CD14-positive monocyte (primary cell): ENCODE data around the gene MECP2. TPM values are rescaled to one million over a fixed set of nuclear protein-coding genes. Genes with fewer than 3 reads are reported as not detected.

ENCODE experiments used
- DNase-seq, 3 donors: peaks; one replicate each; pipeline ENCODE4 v3.0.0-alpha.2; 2011 to 2022
- H2AFZ ChIP-seq: 2 replicates; pipeline ENCODE4 v1.6.0; 2012; ENCODE audit warnings: mild to moderate bottlenecking, low read depth, low read length, inconsistent platforms; ENCODE audit not compliant: insufficient read depth, poor library complexity, severe bottlenecking
- H3K27ac ChIP-seq, 2 donors: 1 replicate in 1 of 2; 2 replicates in 1 of 2; pipeline ENCODE4 v1.5.1; 2012 to 2013; ENCODE audit warnings: low read length in 2 of 2, control low read depth in 1 of 2, inconsistent platforms in 1 of 2, low read depth in 1 of 2, mild to moderate bottlenecking in 1 of 2
- H3K27me3 ChIP-seq, 2 donors: one replicate each; pipeline versions ENCODE4 v1.6.0 to v1.6.1; 2011 to 2013; ENCODE audit warnings: low read length in 2 of 2; ENCODE audit not compliant: control insufficient read depth in 2 of 2, insufficient read depth in 2 of 2
- H3K36me3 ChIP-seq, 2 donors: replicated peaks in 1 of 2; 1 replicate in 1 of 2; 2 replicates in 1 of 2; pipeline versions ENCODE4 v1.5.1 to v1.6.1; 2012 to 2013; ENCODE audit warnings: low read length in 2 of 2, control low read depth in 1 of 2, inconsistent platforms in 1 of 2, mild to moderate bottlenecking in 1 of 2; ENCODE audit not compliant: insufficient read depth in 2 of 2, control insufficient read depth in 1 of 2
- H3K4me1 ChIP-seq, 2 donors: 1 replicate in 1 of 2; 2 replicates in 1 of 2; pipeline versions ENCODE4 v1.5.1 to v1.6.1; 2012 to 2013; ENCODE audit warnings: low read length in 2 of 2, control low read depth in 1 of 2, inconsistent platforms in 1 of 2, mild to moderate bottlenecking in 1 of 2, moderate library complexity in 1 of 2; ENCODE audit not compliant: insufficient read depth in 2 of 2, control insufficient read depth in 1 of 2
- H3K4me2 ChIP-seq: replicated peaks from 2 replicates; pipeline ENCODE3; 2012; ENCODE audit warnings: low read length, moderate library complexity, mild to moderate bottlenecking; ENCODE audit not compliant: poor library complexity, severe bottlenecking; ENCODE audit errors: extremely low read depth
- H3K4me3 ChIP-seq, 3 experiments: fragments of 200-600 bp in 1 of 3; sonication (generic) in 1 of 3; replicated peaks in 1 of 3; 1 replicate in 2 of 3; 2 replicates in 1 of 3; pipeline ENCODE4 v1.5.1; 2011 to 2013; ENCODE audit warnings: low read length in 3 of 3, mild to moderate bottlenecking in 3 of 3, control low read depth in 2 of 3, low read depth in 2 of 3, inconsistent platforms in 1 of 3, moderate library complexity in 1 of 3
- H3K79me2 ChIP-seq: 2 replicates; pipeline ENCODE4 v1.6.0; 2012; ENCODE audit warnings: mild to moderate bottlenecking, control low read depth, inconsistent platforms, low read length, moderate library complexity; ENCODE audit not compliant: insufficient read depth
- H3K9ac ChIP-seq: 2 replicates; pipeline ENCODE4 v1.6.0; 2017; ENCODE audit warnings: low read length, mild to moderate bottlenecking; ENCODE audit not compliant: insufficient read depth, poor library complexity, severe bottlenecking
- H3K9me3 ChIP-seq, 2 donors: replicated peaks in 1 of 2; 1 replicate in 1 of 2; 2 replicates in 1 of 2; pipeline versions ENCODE4 v1.5.1 to v1.6.1; 2012 to 2013; ENCODE audit warnings: low read length in 2 of 2, control low read depth in 1 of 2; ENCODE audit not compliant: control insufficient read depth in 1 of 2, insufficient read depth in 1 of 2
- H4K20me1 ChIP-seq: 2 replicates; pipeline ENCODE4 v1.6.0; 2012; ENCODE audit warnings: mild to moderate bottlenecking, low read length, control low read depth, moderate library complexity; ENCODE audit not compliant: insufficient read depth
- H3K27ac Mint-ChIP-seq, 7 donors: one replicate each; pipeline ENCODE4 v1.8.0; 2020; ENCODE audit warnings: mild to moderate bottlenecking in 7 of 7, mixed read lengths in 7 of 7, moderate library complexity in 6 of 7, inconsistent platforms in 2 of 7
- H3K27me3 Mint-ChIP-seq, 3 donors: one replicate each; pipeline ENCODE4 v1.8.0; 2021 to 2022; ENCODE audit warnings: low read depth in 3 of 3, mild to moderate bottlenecking in 3 of 3, mixed read lengths in 3 of 3, moderate library complexity in 3 of 3, inconsistent platforms in 1 of 3
- H3K36me3 Mint-ChIP-seq, 2 donors: one replicate each; pipeline ENCODE4 v1.8.0; 2020; ENCODE audit warnings: mixed read lengths in 2 of 2, inconsistent platforms in 1 of 2, mild to moderate bottlenecking in 1 of 2
- H3K4me1 Mint-ChIP-seq: one replicate; pipeline ENCODE4 v1.8.0; 2020; ENCODE audit warnings: mild to moderate bottlenecking, mixed read lengths
- H3K4me3 Mint-ChIP-seq, 2 donors: one replicate each; pipeline ENCODE4 v1.8.0; 2020; ENCODE audit warnings: mild to moderate bottlenecking in 2 of 2, mixed read lengths in 2 of 2, moderate library complexity in 1 of 2
- H3K9me3 Mint-ChIP-seq, 7 donors: one replicate each; pipeline ENCODE4 v1.8.0; 2020 to 2022; ENCODE audit warnings: mixed read lengths in 7 of 7, mild to moderate bottlenecking in 6 of 7, moderate library complexity in 6 of 7, inconsistent platforms in 2 of 7
- CTCF ChIP-seq: fragments of 200-600 bp; IDR thresholded peaks from one replicate; pipeline ENCODE4 v1.8.0; 2022; ENCODE audit warnings: antibody characterized with exemption, mild to moderate bottlenecking
- WGBS: methylation state at CpG from one replicate; pipeline ENCODE4 v1.1.5; 2013; ENCODE audit warnings: missing lambda C conversion rate; ENCODE audit not compliant: insufficient coverage; 5-methylcytosine and 5-hydroxymethylcytosine counted together
- intact Hi-C, 2 donors: fragments of 100-400 bp; cut with micrococcal nuclease; formaldehyde crosslinking; loops; one replicate each; pipeline versions ENCODE4 v1.15.0 to v1.15.1; 2023
- polyA plus RNA-seq, 3 donors: library from polyadenylated mRNA; depleted of rRNA in 1 of 3; unstranded in 2 of 3; stranded (reverse) in 1 of 3; fragments of 300-500 nt in 2 of 3; fragments of >200 nt in 1 of 3; fragmentation: Illumina TruSeq in 2 of 3; gene quantifications; 1 replicate in 2 of 3; 2 replicates in 1 of 3; pipeline ENCODE4 v1.2.3, GENCODE V29; 2012 to 2021

The MECP2 gene
- polyA plus RNA-seq, 3 donors, result 5.2 to 21.2 (median 9.6) TPM

- peaks cover 0 to 45% (median 0%) of the 10 kb centered on the region in 3 donors for H3K27me3 Mint-ChIP-seq
Observed at GRCh38 chrX:154004315-154004714, 93.2 kb downstream of the MECP2 start.

GRCh38 chrX:154002215-154002719, 95.2 kb downstream of the MECP2 start:
- peaks cover 0 to 9% (median 0%) of the 10 kb centered on the region in 7 donors for H3K9me3 Mint-ChIP-seq
- peaks cover 0 to 5% of the 10 kb centered on the region in 2 donors for H3K9me3 ChIP-seq
- no peak for TF ChIP-seq CTCF
- H3K4me2 ChIP-seq, result peak overlapping the region; percentile 72
- intact Hi-C loops, result no loop called here
- peak overlapping the region; percentile 53 for H3K9ac ChIP-seq
- peak overlapping the region; percentile 37 for H2AFZ ChIP-seq
- peaks cover 10 to 12% of the 10 kb centered on the region in 2 donors for H3K36me3 Mint-ChIP-seq
- peak overlapping the region; percentile 93 to 97 (median 95) for H3K27ac Mint-ChIP-seq
- H3K27me3 Mint-ChIP-seq, result peaks cover 0 to 53% (median 0%) of the 10 kb centered on the region in 3 donors
- peaks cover 43 to 47% of the 10 kb centered on the region in 2 donors for H3K4me1 ChIP-seq
- WGBS, result 0% methylated on average over 8 of the region's 17 CpGs
- H4K20me1 ChIP-seq, result no peaks in the 10 kb centered on the region
- peak; percentile 75 to 88 (median 81) for DNase-seq
- peaks cover 40% of the 10 kb centered on the region for H3K4me1 Mint-ChIP-seq
- H3K79me2 ChIP-seq, result no peaks in the 10 kb centered on the region
- H3K36me3 ChIP-seq, result peaks cover 0 to 7% of the 10 kb centered on the region in 2 donors
- H3K4me3 Mint-ChIP-seq, result peak overlapping the region; percentile 66 to 88
- H3K27ac ChIP-seq, result peak overlapping the region; percentile 83 to 91
- H3K27me3 ChIP-seq, result peaks cover 0 to 3% of the 10 kb centered on the region in 2 donors
- peak overlapping the region in 2 of 3 experiments; percentile 26 to 66 for H3K4me3 ChIP-seq

More at GRCh38 chrX:154004315-154004714, 93.2 kb downstream of the MECP2 start:
- H3K4me1 ChIP-seq, result peaks cover 60 to 66% of the 10 kb centered on the region in 2 donors
- H3K79me2 ChIP-seq, result no peaks in the 10 kb centered on the region
- no peak overlapping the region for H3K27ac ChIP-seq
- no peak overlapping the region for H2AFZ ChIP-seq
- H3K27me3 ChIP-seq, result peaks cover 0 to 2% of the 10 kb centered on the region in 2 donors
- Mint-ChIP-seq H3K9me3 (peaks cover 0 to 9% (median 0%) of the 10 kb centered on the region in 7 donors), H3K4me1 (peaks cover 56% of the 10 kb centered on the region), H3K27ac (peak overlapping the region in 1 of 7 donors; percentile 52), H3K36me3 (peaks cover 18 to 24% of the 10 kb centered on the region in 2 donors), H3K4me3 (no peak overlapping the region)
- intact Hi-C loops, result no loop called here
- peaks cover 0 to 7% of the 10 kb centered on the region in 2 donors for H3K36me3 ChIP-seq
- H3K4me2 ChIP-seq, result no peak overlapping the region
- H3K4me3 ChIP-seq, result no peak overlapping the region
- WGBS, result 93% methylated on average over 2 of the region's 11 CpGs
- no peak for DNase-seq
- H3K9me3 ChIP-seq, result peaks cover 0 to 5% of the 10 kb centered on the region in 2 donors
- no peak for TF ChIP-seq CTCF
- no peaks in the 10 kb centered on the region for H4K20me1 ChIP-seq
- no peak overlapping the region for H3K9ac ChIP-seq
